ENCODE data around the gene TP63. TPM values are rescaled to one million over a fixed set of nuclear protein-coding genes. Genes with fewer than 3 reads are reported as not detected.

The TP63 gene
- total RNA-seq, 2 donors from 2014 or later = not detected

DNA sequence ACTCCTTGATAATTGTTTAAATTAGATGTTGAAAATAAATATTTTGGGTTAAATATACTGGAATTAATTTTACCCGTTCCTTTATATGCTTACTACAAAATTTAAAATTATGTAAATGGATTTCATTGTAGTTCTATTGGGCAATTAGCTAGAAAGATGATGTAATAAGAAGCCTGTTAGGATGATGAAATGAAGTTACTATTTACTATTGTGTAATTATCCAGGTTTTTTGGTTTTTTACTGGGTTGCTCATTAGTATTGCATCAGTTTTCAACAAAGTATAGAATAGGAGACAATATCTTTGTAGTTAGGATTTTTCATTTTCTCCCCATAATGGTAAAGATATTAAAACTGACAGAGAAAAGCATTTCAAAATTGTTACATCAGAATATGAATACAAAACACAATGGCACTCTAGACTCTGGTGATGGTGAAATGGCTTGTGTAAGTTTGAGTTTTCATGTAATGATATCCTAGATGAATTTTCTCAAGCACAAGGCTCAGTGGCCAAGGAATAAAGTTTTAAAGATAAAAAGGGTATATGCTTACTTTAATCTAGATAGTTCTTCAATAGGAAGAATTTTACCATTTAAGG is 267.5 kb downstream of the TP63 start:
- no peak for DNase-seq
- Mint-ChIP-seq H3K9me3 (no peaks in the 10 kb centered on the region), H3K27me3 (ENCODE audit: insufficient read depth) (no peaks in the 10 kb centered on the region), H3K4me3 (no peak overlapping the region), H3K4me1 (peaks cover 8% of the 10 kb centered on the region), H3K27ac (no peak overlapping the region), H3K36me3 (ENCODE audit: low read depth) (no peaks in the 10 kb centered on the region)
- Histone ChIP-seq H3K9me3 (ENCODE audit: control insufficient read depth, low read length) (no peaks in the 10 kb centered on the region), H3K9ac (ENCODE audit: extremely low read depth, low read length, poor library complexity, severe bottlenecking) (no peak overlapping the region), H3K27me3 (ENCODE audit: control insufficient read depth, insufficient read depth, low read length, poor library complexity, severe bottlenecking) (no peaks in the 10 kb centered on the region), H3K4me3 (ENCODE audit: low read length) (no peak overlapping the region), H3K27ac (ENCODE audit: low read depth, low read length) (no peak overlapping the region), H3K4me1 (ENCODE audit: control insufficient read depth, insufficient read depth, low read length) (no peaks in the 10 kb centered on the region), H3K36me3 (ENCODE audit: control insufficient read depth, insufficient read depth, low read length) (no peaks in the 10 kb centered on the region)
- WGBS, 2 experiments (ENCODE audit: insufficient coverage in 1 of 2, insufficient read length in 1 of 2) = no CpG with 5 or more reads among the region's 1 CpG
- TF ChIP-seq, protein P1, sequence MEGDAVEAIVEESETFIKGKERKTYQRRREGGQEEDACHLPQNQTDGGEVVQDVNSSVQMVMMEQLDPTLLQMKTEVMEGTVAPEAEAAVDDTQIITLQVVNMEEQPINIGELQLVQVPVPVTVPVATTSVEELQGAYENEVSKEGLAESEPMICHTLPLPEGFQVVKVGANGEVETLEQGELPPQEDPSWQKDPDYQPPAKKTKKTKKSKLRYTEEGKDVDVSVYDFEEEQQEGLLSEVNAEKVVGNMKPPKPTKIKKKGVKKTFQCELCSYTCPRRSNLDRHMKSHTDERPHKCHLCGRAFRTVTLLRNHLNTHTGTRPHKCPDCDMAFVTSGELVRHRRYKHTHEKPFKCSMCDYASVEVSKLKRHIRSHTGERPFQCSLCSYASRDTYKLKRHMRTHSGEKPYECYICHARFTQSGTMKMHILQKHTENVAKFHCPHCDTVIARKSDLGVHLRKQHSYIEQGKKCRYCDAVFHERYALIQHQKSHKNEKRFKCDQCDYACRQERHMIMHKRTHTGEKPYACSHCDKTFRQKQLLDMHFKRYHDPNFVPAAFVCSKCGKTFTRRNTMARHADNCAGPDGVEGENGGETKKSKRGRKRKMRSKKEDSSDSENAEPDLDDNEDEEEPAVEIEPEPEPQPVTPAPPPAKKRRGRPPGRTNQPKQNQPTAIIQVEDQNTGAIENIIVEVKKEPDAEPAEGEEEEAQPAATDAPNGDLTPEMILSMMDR (conservative IDR thresholded peaks at IDR 0.05) = no peak

DNA sequence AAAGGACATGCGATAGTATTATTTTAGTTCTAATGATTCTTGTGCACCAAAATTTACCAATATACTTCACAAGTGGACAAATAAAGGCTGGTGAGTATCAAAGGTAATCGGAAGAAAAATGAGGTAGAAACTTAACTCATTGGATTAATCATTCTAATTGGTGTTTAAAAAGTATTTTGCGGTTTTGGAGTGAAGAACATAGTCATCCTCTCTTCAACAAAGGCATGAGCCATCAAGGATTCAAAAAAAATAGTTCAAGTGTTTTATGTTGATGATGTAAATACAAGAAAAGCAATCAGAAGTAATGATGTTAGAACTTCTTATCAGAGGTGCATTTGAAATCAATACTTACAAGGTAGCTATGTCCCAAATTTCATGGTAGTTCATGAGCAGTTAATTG is 268.0 kb downstream of the TP63 start:
- H3K4me1 ChIP-seq (ENCODE audit: control insufficient read depth, insufficient read depth, low read length) = no peaks in the 10 kb centered on the region
- Mint-ChIP-seq H3K27me3 (ENCODE audit: insufficient read depth) (no peaks in the 10 kb centered on the region), H3K9me3 (no peaks in the 10 kb centered on the region), H3K4me3 (no peak overlapping the region), H3K36me3 (ENCODE audit: low read depth) (no peaks in the 10 kb centered on the region), H3K27ac (no peak overlapping the region), H3K4me1 (peaks cover 11% of the 10 kb centered on the region)
- no peaks in the 10 kb centered on the region for H3K36me3 ChIP-seq (ENCODE audit: control insufficient read depth, insufficient read depth, low read length)
- H3K9me3 ChIP-seq (ENCODE audit: control insufficient read depth, low read length) = no peaks in the 10 kb centered on the region
- WGBS, 2 experiments (ENCODE audit: insufficient coverage in 1 of 2, insufficient read length in 1 of 2) = 80 to 100% methylated on average over 2 of the region's 3 CpGs
- H3K9ac ChIP-seq (ENCODE audit: extremely low read depth, low read length, poor library complexity, severe bottlenecking) = no peak overlapping the region
- no peak for DNase-seq
- H3K27ac ChIP-seq (ENCODE audit: low read depth, low read length) = no peak overlapping the region
- no peak overlapping the region for H3K4me3 ChIP-seq (ENCODE audit: low read length)
- H3K27me3 ChIP-seq (ENCODE audit: control insufficient read depth, insufficient read depth, low read length, poor library complexity, severe bottlenecking) = no peaks in the 10 kb centered on the region
- TF ChIP-seq, protein P1 (conservative IDR thresholded peaks at IDR 0.05) = no peak

GRCh38 chr3:189900578-189900977 is 269.4 kb downstream of the TP63 start:
- WGBS, 2 experiments (ENCODE audit: insufficient coverage in 1 of 2, insufficient read length in 1 of 2) = 76 to 78% methylated on average over 3 to 5 of the region's 5 CpGs
- no peak overlapping the region for H3K4me3 ChIP-seq (ENCODE audit: low read length)
- H3K27ac ChIP-seq (ENCODE audit: low read depth, low read length) = no peak overlapping the region
- no peaks in the 10 kb centered on the region for H3K27me3 ChIP-seq (ENCODE audit: control insufficient read depth, insufficient read depth, low read length, poor library complexity, severe bottlenecking)
- H3K9me3 ChIP-seq (ENCODE audit: control insufficient read depth, low read length) = no peaks in the 10 kb centered on the region
- no peaks in the 10 kb centered on the region for H3K4me1 ChIP-seq (ENCODE audit: control insufficient read depth, insufficient read depth, low read length)
- Mint-ChIP-seq H3K27ac (no peak overlapping the region), H3K36me3 (ENCODE audit: low read depth) (no peaks in the 10 kb centered on the region), H3K4me1 (peaks cover 16% of the 10 kb centered on the region), H3K27me3 (ENCODE audit: insufficient read depth) (no peaks in the 10 kb centered on the region), H3K9me3 (no peaks in the 10 kb centered on the region), H3K4me3 (no peak overlapping the region)
- H3K9ac ChIP-seq (ENCODE audit: extremely low read depth, low read length, poor library complexity, severe bottlenecking) = no peak overlapping the region
- DNase-seq = no peak
- TF ChIP-seq, protein P1 (conservative IDR thresholded peaks at IDR 0.05) = no peak
- H3K36me3 ChIP-seq (ENCODE audit: control insufficient read depth, insufficient read depth, low read length) = no peaks in the 10 kb centered on the region
